NCI-H446 treated with DMSO at 0.1 percent for 48 hours (cell line): Measurements from ENCODE around the gene CEP78.
"Not testable (repeated sequence)": the region's sequence is repeated elsewhere in the genome, so short reads cannot be mapped to it uniquely, and the experiment has no call there.

Experiments
- DNase-seq: peaks from one replicate; lab custom pipeline; 2025; lab: John Stamatoyannopoulos, UW

Gene CEP78, protein sequence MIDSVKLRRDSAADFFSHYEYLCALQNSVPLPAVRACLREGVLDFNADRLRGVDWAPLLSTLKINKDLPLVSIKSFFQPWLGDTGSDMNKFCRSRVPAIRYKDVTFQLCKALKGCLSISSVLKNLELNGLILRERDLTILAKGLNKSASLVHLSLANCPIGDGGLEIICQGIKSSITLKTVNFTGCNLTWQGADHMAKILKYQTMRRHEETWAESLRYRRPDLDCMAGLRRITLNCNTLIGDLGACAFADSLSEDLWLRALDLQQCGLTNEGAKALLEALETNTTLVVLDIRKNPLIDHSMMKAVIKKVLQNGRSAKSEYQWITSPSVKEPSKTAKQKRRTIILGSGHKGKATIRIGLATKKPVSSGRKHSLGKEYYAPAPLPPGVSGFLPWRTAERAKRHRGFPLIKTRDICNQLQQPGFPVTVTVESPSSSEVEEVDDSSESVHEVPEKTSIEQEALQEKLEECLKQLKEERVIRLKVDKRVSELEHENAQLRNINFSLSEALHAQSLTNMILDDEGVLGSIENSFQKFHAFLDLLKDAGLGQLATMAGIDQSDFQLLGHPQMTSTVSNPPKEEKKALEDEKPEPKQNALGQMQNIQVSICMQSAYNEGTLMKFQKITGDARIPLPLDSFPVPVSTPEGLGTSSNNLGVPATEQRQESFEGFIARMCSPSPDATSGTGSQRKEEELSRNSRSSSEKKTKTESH

GRCh38 chr9:78235762-78236550 is at the start of gene CEP78:
TSS of gene CEP78 (plus strand) at chr9:78236075. CDS start at chr9:78236351, 276 bp downstream.
- peak; percentile 64 for DNase-seq

DNA sequence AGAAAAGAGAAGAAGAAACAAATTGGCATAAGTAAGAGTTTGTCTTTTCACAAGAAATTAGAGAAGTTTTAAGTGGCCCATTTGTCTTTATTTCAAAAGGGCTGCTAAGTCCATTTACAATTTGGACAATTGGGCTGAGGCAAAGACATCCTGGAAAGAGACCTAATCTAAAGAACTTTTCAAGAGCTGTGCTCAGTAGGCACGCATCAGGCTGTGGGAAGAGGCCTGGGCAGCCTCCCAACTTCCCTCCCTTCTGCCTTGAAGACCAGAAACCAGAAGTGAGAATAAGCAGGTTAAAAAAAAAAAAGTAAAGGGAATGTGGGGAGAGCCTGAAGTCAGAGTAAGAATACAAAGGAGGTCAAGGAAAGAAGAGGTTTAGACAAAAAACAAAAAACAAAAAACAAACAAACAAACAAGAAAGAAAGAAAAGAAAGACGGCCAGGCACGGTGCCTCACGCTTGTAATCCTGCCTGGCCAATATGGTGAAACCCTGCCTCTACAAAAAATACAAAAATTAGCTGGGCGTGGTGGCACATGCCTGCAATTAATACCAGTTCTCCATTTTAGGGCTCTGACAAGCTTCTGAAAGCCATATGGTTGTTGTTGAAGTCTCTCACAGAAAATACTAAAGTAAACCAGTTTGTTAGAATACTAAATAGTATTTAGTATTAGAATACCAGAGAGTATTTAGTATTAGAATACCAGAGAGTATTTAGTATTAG is 48.0 kb upstream of the CEP78 start:
- DNase-seq = no peak

GRCh38 chr9:78188594-78188993 is 47.3 kb upstream of the CEP78 start:
- DNase-seq = no peak

- no peak for DNase-seq
Measured at GRCh38 chr9:78189001-78189400, 46.9 kb upstream of the CEP78 start.

- DNase-seq = no peak
Measured at GRCh38 chr9:78189461-78189860, 46.4 kb upstream of the CEP78 start.

GRCh38 chr9:78191931-78192330 is 43.9 kb upstream of the CEP78 start:
- DNase-seq = no peak

DNA sequence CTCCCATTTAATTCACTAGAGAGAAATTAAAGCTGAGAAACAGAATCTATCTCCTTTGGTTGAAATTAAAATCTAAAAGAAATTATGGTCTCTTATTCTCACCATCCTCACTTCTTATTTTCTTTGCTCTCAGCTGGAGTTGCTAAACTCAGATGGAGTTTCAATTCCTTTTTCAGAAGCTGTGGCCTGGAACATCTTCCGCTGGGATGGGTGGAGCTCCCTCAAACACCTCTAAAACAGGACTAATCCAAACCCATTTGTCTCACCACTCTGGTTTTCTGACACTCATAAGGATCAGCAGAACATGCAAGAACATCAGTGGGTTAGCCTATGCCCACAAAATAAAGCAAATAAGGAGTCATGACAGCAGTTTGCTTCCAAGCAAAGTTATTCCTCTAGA is 39.6 kb upstream of the CEP78 start:
- DNase-seq = no peak

DNA sequence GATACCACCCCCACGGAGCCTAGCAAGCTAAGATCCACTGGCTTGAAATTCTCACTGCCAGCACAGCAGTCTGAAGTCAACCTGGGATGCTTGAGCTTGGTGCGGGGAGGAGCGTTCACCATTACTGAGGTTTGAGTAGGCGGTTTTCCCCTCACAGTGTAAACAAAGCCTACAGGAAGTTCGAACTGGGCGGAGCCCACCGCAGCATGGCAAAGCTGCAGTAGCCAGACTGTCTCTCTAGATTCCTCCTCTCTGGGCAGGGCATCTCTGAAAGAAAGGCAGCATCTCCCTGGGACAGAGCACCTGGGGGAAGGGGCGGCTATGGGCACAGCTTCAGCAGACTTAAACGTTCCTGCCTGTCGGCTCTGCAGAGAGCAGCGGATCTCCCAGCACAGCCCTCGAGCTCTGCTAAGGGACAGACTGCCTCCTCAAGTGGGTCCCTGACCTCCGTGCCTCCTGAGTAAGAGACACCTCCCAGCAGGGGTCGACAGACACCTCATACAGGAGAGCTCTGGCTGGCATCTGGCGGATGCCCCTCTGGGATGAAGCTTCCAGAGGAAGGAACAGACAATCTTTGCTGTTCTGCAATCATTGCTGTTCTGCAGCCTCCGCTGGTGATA is 34.6 kb upstream of the CEP78 start:
- not testable (repeated sequence) for DNase-seq

DNA sequence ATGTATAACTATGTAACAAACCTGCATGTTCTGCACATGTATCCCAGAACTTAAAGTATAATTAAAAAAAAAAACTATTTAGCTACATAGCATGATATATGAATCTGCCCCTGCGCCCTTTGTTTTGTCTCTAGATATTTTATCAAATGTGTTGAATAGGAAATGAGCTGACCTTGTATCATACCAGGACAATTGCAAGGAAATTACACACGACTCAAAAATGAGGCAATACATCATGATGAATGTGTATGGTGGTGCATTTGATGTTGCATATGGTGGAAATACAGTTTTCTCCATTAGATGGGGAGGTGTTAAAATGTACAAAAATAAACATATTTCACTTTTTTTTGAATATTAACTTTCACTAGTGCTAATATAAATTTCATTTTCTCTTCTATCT is 28.6 kb upstream of the CEP78 start:
- DNase-seq = no peak

DNA sequence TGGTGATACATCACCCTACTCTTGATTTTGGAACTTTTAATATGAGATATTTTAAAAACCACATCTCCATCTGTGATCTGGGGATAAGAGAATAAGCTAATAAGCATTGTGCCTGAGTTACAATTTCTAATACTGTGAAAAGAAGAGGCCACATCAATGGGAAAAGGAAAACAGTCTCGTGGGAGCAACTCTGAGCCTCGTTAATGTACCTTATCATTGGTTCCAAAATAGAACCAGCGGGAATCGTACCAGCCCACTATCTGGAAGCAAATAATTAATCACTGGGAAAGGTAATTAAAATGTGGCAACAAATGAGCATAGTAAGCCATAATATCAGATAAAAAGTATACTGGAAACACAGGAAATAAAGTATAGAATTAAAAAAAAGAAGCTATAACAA is 28.0 kb upstream of the CEP78 start:
- DNase-seq = no peak

DNA sequence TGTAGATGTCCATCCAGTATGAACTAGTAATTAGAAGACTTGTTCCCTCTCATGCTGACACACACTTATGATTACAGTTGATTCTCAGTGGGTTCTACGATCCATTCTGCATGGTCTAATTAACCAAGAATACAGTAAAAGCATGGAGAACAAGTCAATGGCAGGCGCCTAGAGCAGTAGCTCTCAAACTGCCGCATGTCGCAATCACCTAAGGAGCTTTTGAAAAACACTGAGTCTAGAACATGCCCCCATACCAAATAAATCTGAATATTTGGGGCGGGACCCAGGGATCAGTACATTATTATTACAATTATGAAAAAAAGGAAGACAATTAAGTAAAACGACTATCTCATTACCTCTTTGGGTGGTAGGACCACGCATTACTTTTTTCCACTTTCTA is 26.7 kb upstream of the CEP78 start:
- DNase-seq = no peak

DNA sequence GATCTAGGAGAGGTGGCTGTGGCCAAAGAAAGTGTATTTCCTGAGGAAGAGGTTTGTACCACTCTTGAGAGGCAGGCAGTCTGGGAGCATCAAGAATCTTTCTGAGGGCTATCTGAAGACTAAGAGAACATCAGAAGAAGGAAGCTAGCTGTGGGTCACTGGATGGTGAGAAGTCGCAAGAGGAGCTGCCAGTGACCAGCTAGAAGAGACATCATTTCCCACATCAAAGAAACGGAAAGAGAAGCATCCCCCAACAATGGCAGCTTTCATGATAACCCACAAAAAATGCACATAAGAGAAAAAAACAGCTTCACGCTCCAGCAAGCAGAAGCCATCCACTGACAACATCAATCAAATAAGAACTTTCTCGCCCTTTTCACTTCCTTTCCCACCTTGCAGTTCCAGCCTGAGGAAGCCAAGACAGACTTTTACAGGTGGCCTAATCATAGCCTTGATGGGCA is 25.0 kb upstream of the CEP78 start:
- no peak for DNase-seq

DNA sequence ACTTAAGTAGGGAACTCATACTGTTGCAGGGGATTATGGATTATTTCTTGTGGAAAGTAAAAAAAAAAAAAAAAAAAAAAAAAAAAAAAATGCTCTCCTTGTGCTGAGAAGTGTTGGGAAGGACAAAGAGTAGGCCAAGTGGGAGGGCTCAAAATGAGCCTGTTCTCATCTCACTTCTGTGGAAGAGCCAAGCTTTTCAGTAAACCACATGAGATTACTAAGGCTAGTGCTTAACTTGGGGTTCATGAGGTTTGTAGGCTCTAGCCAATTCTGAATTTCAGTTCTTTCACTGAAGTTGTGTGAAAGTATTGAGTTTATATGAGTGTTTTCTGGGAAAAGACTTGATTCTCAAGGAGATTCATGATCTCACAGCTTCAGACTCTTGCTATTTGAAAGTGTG is 23.0 kb upstream of the CEP78 start:
- DNase-seq = no peak

DNA sequence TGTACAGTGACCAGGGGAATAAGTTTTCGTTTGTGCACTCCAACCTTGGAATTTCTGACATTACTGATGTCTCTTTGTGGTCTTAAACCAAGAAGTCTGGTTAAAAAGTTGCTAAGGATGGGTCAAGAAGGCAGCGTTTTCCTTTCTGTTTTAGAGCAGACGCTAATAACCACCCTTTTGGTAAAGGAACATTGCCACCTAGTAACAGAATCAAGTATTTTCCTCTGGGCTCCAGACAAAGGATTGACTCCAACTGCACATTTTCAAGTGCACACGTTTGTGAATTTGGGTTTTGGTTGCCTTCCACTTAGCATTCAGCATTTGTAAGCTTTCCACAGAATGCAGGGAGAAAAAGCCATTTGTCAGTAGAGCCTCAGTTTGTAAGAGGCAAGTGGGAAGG is 22.2 kb upstream of the CEP78 start:
- DNase-seq = no peak

DNA sequence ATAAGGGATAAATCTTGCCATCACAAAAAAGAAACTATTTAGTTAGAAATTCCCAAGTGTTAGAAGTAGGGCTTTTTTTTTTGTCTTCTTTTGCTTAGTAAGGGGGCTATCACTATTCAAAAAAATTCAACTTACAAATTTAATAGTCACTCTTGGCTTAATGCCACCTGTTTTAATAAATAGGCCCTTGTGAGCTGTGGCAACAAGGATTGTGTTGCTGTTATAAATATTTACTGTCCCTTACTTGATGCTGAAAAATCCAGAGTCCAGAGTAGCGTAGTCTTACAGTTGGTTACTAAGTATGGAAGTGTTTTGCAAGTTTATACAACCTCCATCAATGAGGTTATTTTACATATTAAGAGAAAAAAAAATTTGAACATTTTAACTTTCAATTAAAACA is 21.4 kb upstream of the CEP78 start:
- no peak for DNase-seq

DNA sequence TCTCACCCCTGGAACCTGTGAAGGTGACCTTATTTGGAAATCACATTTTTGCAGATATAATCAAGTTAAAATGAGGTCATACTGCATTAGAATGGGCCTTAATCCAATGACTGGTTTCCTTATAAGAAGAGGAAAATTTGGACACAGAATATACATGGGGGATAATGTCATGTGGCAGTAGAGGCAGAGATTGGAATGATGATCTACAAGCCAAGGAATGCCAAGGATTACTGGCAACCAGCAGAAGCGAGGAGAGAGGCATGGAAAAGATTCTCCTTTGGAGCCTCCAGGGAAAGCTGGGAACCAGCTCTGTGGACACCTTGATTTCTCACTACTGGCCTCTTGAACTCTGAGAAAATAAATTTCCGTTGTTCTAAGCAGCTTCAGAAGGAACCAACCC is 20.2 kb upstream of the CEP78 start:
- DNase-seq = no peak

GRCh38 chr9:78218890-78219289 is 17.0 kb upstream of the CEP78 start:
- DNase-seq = no peak

GRCh38 chr9:78221425-78221824 is 14.4 kb upstream of the CEP78 start:
- no peak for DNase-seq

DNA sequence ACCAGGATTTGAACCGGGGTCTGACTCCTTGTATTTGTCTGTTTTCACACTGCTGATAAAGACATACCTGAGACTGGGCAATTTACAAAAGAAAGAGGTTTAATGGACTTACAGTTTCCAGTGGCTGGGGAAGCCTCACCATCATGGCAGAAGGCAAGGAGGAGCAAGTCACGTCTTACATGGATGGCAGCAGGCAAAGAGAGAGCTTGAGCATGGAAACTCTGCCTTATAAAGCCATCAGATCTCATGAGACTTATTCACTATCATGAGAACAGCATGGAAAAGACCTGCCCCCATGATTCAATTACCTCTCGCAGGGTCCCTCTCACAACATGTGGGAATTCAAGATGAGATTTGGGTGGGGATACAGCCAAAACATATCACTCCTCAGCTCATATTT is 14.0 kb upstream of the CEP78 start:
- DNase-seq = not testable (repeated sequence)

DNA sequence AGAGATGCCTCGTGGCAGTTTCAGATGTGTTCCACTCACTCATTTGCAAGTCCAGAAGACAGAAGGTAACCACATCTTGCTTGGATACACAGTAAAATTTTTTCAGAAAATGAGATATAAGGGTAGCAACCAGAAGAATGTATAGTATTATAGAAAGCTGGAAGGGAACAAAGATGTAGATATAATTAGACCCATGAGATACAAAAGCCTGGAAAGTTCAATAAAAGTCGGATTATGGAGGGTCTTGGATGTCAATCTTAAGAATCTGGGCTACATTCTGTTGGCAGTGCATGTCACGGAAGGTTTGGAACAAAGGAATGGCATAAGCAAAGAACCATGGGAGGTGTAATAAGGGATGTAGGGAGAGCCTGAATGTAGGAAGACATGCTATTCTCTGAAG is 5.1 kb upstream of the CEP78 start:
- no peak for DNase-seq

DNA sequence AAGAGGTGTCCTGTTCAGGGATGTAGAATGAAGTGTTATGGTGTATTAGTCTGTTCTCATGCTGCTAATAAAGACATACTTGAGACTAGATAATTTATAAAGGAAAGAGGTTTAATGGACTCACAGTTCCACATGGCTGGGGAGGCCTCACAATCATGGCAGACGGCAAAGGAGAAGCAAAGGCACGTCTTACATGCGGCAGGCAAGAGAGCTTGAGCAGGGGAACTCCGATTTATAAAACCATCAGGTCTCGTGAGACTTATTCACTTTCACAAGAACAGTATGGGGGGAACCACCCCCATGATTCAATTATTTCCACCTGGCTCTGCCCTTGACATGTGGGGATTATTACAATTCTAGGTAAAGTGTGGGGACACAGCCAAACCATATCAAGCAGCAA is 3.4 kb upstream of the CEP78 start:
- DNase-seq = not testable (repeated sequence)

- no peak for DNase-seq
Measured at GRCh38 chr9:78234810-78235209, 1.1 kb upstream of the CEP78 start.
